ENCODE results near the gene SLAIN1. TPM values are rescaled to one million over a fixed set of nuclear protein-coding genes. Genes with fewer than 3 reads are reported as not detected.

The SLAIN1 gene
- total and polyA plus RNA-seq, 2 donors from 2014 or later, result 6.0 to 12.4 TPM

DNA sequence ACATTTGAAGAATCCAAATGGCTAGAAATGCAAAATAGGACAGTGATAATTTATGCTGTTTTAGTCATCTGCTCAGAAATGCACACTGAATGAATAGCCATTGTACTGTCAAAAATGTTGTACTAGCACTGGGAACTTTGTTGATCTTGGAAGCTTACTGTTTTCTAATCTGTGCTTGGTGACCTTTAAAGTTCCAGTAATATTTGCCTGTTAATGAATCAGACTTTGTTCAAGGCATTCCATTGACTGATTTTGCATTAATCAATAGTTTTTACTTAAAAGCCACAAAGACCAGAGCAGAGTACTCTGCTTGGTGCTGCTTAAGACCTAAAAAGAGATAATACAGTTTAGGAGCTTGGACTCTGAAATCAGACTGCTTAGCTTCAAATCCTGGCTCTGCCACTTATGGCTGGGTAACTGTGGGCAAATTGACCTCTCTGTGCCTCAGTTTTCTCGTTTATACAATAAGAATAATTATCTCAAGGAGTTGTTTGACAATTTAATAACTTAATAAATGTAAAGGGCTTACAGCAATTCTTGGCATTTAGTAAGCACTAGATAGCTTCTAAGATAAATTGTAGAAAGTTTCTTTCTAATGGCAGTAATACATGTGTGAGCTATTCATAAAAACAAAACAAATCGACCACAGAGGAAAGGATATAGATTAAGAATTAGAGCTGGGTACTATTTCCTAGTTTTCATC, 4.6 kb upstream of the SLAIN1 start:
- Histone ChIP-seq H3K9me3 (ENCODE audit: control insufficient read depth in 2 of 3, insufficient read depth in 1 of 3, low read length in 3 of 3) (no peaks in the 10 kb centered on the region), H3K4me1 (ENCODE audit: control insufficient read depth in 2 of 3, insufficient read depth in 2 of 3, low read depth in 1 of 3, low read length in 3 of 3) (peaks cover 0 to 7% (median 0%) of the 10 kb centered on the region in 3 donors), H3K4me3 (ENCODE audit: low read length in 3 of 3) (no peak overlapping the region), H3K27me3 (ENCODE audit: control insufficient read depth, insufficient read depth, low read length) (peaks cover 2% of the 10 kb centered on the region), H3K36me3 (ENCODE audit: control insufficient read depth in 2 of 3, insufficient read depth in 3 of 3, low read length in 3 of 3) (no peaks in the 10 kb centered on the region), H3K9ac (ENCODE audit: low read length in 3 of 3) (no peak overlapping the region), H3K27ac (ENCODE audit: low read depth in 2 of 2, low read length in 2 of 2) (no peak overlapping the region)
- no peak for DNase-seq
- TF ChIP-seq, protein P1, sequence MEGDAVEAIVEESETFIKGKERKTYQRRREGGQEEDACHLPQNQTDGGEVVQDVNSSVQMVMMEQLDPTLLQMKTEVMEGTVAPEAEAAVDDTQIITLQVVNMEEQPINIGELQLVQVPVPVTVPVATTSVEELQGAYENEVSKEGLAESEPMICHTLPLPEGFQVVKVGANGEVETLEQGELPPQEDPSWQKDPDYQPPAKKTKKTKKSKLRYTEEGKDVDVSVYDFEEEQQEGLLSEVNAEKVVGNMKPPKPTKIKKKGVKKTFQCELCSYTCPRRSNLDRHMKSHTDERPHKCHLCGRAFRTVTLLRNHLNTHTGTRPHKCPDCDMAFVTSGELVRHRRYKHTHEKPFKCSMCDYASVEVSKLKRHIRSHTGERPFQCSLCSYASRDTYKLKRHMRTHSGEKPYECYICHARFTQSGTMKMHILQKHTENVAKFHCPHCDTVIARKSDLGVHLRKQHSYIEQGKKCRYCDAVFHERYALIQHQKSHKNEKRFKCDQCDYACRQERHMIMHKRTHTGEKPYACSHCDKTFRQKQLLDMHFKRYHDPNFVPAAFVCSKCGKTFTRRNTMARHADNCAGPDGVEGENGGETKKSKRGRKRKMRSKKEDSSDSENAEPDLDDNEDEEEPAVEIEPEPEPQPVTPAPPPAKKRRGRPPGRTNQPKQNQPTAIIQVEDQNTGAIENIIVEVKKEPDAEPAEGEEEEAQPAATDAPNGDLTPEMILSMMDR (IDR thresholded peaks at IDR 0.05; ENCODE audit: borderline replicate concordance, extremely low read depth, insufficient read depth), result no peak
- intact Hi-C loops (cut with DNase I), result no loop called here
- FAIRE-seq, result no peak

- no peak for FAIRE-seq
- no peak for DNase-seq
- Histone ChIP-seq H3K4me3 (ENCODE audit: low read length in 3 of 3) (no peak overlapping the region), H3K4me1 (ENCODE audit: control insufficient read depth in 2 of 3, insufficient read depth in 2 of 3, low read depth in 1 of 3, low read length in 3 of 3) (peaks cover 0 to 7% (median 0%) of the 10 kb centered on the region in 3 donors), H3K27me3 (ENCODE audit: control insufficient read depth, insufficient read depth, low read length) (peaks cover 2% of the 10 kb centered on the region), H3K9ac (ENCODE audit: low read length in 3 of 3) (no peak overlapping the region), H3K27ac (ENCODE audit: low read depth in 2 of 2, low read length in 2 of 2) (no peak overlapping the region), H3K9me3 (ENCODE audit: control insufficient read depth in 2 of 3, insufficient read depth in 1 of 3, low read length in 3 of 3) (no peaks in the 10 kb centered on the region), H3K36me3 (ENCODE audit: control insufficient read depth in 2 of 3, insufficient read depth in 3 of 3, low read length in 3 of 3) (no peaks in the 10 kb centered on the region)
- intact Hi-C loops (cut with DNase I), result no loop called here
- TF ChIP-seq, protein P1 (IDR thresholded peaks at IDR 0.05; ENCODE audit: borderline replicate concordance, extremely low read depth, insufficient read depth), result no peak
These were observed 4.0 kb upstream of the SLAIN1 start for GRCh38 chr13:77693449-77693940.

DNA sequence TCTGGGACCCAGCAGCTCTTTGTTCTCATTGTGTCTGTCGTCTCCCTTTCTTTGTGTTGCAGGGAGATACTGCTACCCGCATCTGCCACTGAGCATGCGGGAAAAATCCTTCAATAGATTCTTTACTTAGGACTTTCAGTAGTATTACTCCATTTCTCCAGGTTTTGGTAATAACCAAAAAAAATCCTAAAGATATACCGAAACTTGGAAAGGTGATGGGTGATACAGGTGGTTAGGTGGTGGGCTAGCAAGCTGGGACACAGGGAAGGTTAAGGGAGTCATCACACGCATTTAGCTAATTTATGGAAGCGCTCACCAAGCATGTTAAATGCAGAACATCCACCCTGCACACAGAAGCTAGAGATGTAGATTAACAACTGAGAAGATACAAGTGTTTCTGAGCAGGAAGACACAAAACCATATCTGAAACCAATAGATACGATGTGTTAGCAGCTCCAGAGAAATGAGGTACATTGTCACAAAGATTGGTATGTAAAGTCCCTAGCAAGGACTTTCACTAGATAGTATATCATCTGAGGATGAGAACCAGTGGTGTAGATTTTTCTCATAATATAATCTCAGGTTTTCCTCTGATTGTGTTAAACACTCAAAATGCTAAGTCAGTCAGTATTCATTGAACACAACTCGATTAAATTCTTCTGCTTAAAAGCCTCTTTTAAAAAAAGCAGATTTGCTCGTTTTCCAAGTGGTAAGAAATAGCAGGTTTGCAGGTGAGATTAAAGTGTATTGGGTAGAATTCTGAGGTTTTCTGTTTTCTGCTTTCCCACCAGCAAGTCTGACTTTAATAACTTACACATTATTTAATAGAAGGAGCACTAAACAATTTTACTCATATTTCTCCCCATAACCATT, 1.2 kb upstream of the SLAIN1 start:
- Histone ChIP-seq H3K9me3 (ENCODE audit: control insufficient read depth in 2 of 3, insufficient read depth in 1 of 3, low read length in 3 of 3) (no peaks in the 10 kb centered on the region), H3K9ac (ENCODE audit: low read length in 3 of 3) (no peak overlapping the region), H3K4me1 (ENCODE audit: control insufficient read depth in 2 of 3, insufficient read depth in 2 of 3, low read depth in 1 of 3, low read length in 3 of 3) (peaks cover 0 to 7% (median 3%) of the 10 kb centered on the region in 3 donors), H3K36me3 (ENCODE audit: control insufficient read depth in 2 of 3, insufficient read depth in 3 of 3, low read length in 3 of 3) (no peaks in the 10 kb centered on the region), H3K4me3 (ENCODE audit: low read length in 3 of 3) (peak overlapping the region; percentile 7 to 86 (median 82)), H3K27me3 (ENCODE audit: control insufficient read depth, insufficient read depth, low read length) (peaks cover 2% of the 10 kb centered on the region), H3K27ac (ENCODE audit: low read depth in 2 of 2, low read length in 2 of 2) (no peak overlapping the region)
- FAIRE-seq (no peak), DNase-seq (peak in 3 of 5 donors; percentile 28 to 60 (median 56))
- TF ChIP-seq, protein P1 (IDR thresholded peaks at IDR 0.05; ENCODE audit: borderline replicate concordance, extremely low read depth, insufficient read depth), result no peak
- intact Hi-C loops (cut with DNase I), result no loop called here

All from kidney (tissue), 14 donors.